SK-N-SH (cell line): ENCODE data around the gene CLASP1. TPM values are rescaled to one million over a fixed set of nuclear protein-coding genes. Genes with fewer than 3 reads are reported as not detected.

Experiments
- CTCF ChIA-PET: fragments of 300-600, 350-600 bp; formaldehyde crosslinking; extraction: SDS; loops from one replicate; lab custom pipeline; 2021; lab: Yijun Ruan, JAX
- POLR2A ChIA-PET: fragments of 350-600 bp; sonication (Branson Sonifier 250); formaldehyde crosslinking; extraction: SDS; loops from one replicate; lab custom pipeline; 2020; ENCODE audit warnings: antibody characterized with exemption, inconsistent platforms; lab: Yijun Ruan, JAX
- DNase-seq: peaks from one replicate; pipeline ENCODE4 v3.0.0; 2012
- H2AFZ ChIP-seq: fragments of 200-600 bp; sonication (generic); 2 replicates; pipeline ENCODE4 v1.8.1; 2016; ENCODE audit warnings: antibody characterized with exemption, mild to moderate bottlenecking, low read depth
- H3F3A ChIP-seq: fragments of 200-600 bp; sonication (generic); replicated peaks from 2 replicates; pipeline ENCODE3; 2016; ENCODE audit warnings: antibody characterized with exemption, mild to moderate bottlenecking; ENCODE audit not compliant: insufficient read depth
- H3K27ac ChIP-seq, 2 experiments: fragments of 200-500 bp in 1 of 2; fragments of 200-600 bp in 1 of 2; sonication (Bioruptor generic) in 1 of 2; sonication (generic), shearing (Covaris generic) in 1 of 2; 2 replicates each; pipeline versions ENCODE4 v1.5.1 to v1.6.1; 2014 to 2016; ENCODE audit warnings: low read depth in 2 of 2, inconsistent platforms in 1 of 2, low read length in 1 of 2, mild to moderate bottlenecking in 1 of 2, mixed read lengths in 1 of 2
- H3K27me3 ChIP-seq: fragments of 200-600 bp; sonication (generic), shearing (Covaris generic); 2 replicates; pipeline ENCODE4 v1.6.1; 2016; ENCODE audit warnings: mixed run types; ENCODE audit not compliant: insufficient read depth
- H3K36me3 ChIP-seq, 2 experiments: fragments of 200-500 bp in 1 of 2; fragments of 200-600 bp in 1 of 2; sonication (Bioruptor generic) in 1 of 2; sonication (generic) in 1 of 2; replicated peaks in 1 of 2; 2 replicates each; pipeline versions ENCODE3 to v1.5.1; 2014 to 2016; ENCODE audit warnings: low read length in 1 of 2, mild to moderate bottlenecking in 1 of 2; ENCODE audit not compliant: insufficient read depth in 2 of 2, control insufficient read depth in 1 of 2
- H3K4me1 ChIP-seq, 2 experiments: fragments of 200-500 bp in 1 of 2; fragments of 200-600 bp in 1 of 2; sonication (Bioruptor generic) in 1 of 2; sonication (generic), shearing (Covaris generic) in 1 of 2; 2 replicates each; pipeline versions ENCODE4 v1.5.1 to v1.6.1; 2014 to 2016; ENCODE audit warnings: low read depth in 1 of 2, low read length in 1 of 2, mixed run types in 1 of 2; ENCODE audit not compliant: insufficient read depth in 2 of 2, control insufficient read depth in 1 of 2
- H3K4me2 ChIP-seq: fragments of 200-600 bp; sonication (generic), shearing (Covaris generic); 2 replicates; pipeline ENCODE4 v1.6.1; 2017; ENCODE audit warnings: mixed run types
- H3K4me3 ChIP-seq, 2 experiments: fragments of 200-500 bp in 1 of 2; fragments of 200-600 bp in 1 of 2; sonication (Bioruptor generic) in 1 of 2; sonication (generic), shearing (Covaris generic) in 1 of 2; 2 replicates each; pipeline versions ENCODE4 v1.5.1 to v1.8.1; 2014 to 2016; ENCODE audit warnings: low read depth in 2 of 2, inconsistent platforms in 1 of 2, low read length in 1 of 2, mild to moderate bottlenecking in 1 of 2, mixed read lengths in 1 of 2, moderate library complexity in 1 of 2
- H3K79me2 ChIP-seq: fragments of 200-600 bp; sonication (generic); 2 replicates; pipeline ENCODE4 v1.8.1; 2017; ENCODE audit warnings: mild to moderate bottlenecking; ENCODE audit not compliant: insufficient read depth
- H3K9ac ChIP-seq: fragments of 200-600 bp; sonication (generic); 2 replicates; pipeline ENCODE4 v1.6.1; 2017; ENCODE audit warnings: mixed run types
- H3K9me2 ChIP-seq: fragments of 200-600 bp; sonication (generic); 2 replicates; pipeline ENCODE4 v1.6.1; 2017; ENCODE audit warnings: mixed run types
- H3K9me3 ChIP-seq: fragments of 200-600 bp; sonication (generic); 2 replicates; pipeline ENCODE4 v1.6.1; 2017; ENCODE audit warnings: mixed run types, mild to moderate bottlenecking, moderate library complexity
- H4K20me1 ChIP-seq: fragments of 200-600 bp; sonication (generic); 2 replicates; pipeline ENCODE4 v1.6.1; 2017; ENCODE audit warnings: mild to moderate bottlenecking, mixed run types; ENCODE audit not compliant: insufficient read depth
- CHD2 ChIP-seq: fragments of 150-350 bp; IDR thresholded peaks from 2 replicates; pipeline ENCODE4 v1.6.1; 2018; ENCODE audit warnings: low read length; ENCODE audit not compliant: partially characterized antibody
- FOSL2 ChIP-seq: IDR thresholded peaks from 2 replicates; pipeline ENCODE4 v1.4.0; 2012; ENCODE audit warnings: low read depth, mild to moderate bottlenecking, moderate library complexity, borderline replicate concordance
- GATA2 ChIP-seq: sonication (generic); formaldehyde crosslinking; IDR thresholded peaks from 2 replicates; pipeline ENCODE4 v1.5.0; 2020; ENCODE audit warnings: mild to moderate bottlenecking, missing genetic modification reagents
- MXI1 ChIP-seq: IDR thresholded peaks from 2 replicates; pipeline ENCODE4 v1.6.1; 2012; ENCODE audit warnings: mild to moderate bottlenecking, low read depth, low read length, improper control_type of control experiment
- NFIC ChIP-seq: IDR thresholded peaks from 2 replicates; pipeline ENCODE4 v1.4.0; 2012; ENCODE audit warnings: borderline replicate concordance
- NRF1 ChIP-seq: IDR thresholded peaks from 2 replicates; pipeline ENCODE4 v1.6.1; 2012; ENCODE audit warnings: low read depth, mild to moderate bottlenecking, low read length
- PBX3 ChIP-seq: IDR thresholded peaks from 2 replicates; pipeline ENCODE4; 2012
- POLR2AphosphoS5 ChIP-seq: IDR thresholded peaks from 2 replicates; pipeline ENCODE4 v1.6.1; 2012; ENCODE audit warnings: low read depth, low read length
- RFX5 ChIP-seq: IDR thresholded peaks from 2 replicates; pipeline ENCODE4 v1.6.1; 2012; ENCODE audit warnings: mild to moderate bottlenecking, improper control_type of control experiment, low read length
- RXRA ChIP-seq: IDR thresholded peaks from 2 replicates; pipeline ENCODE4 v1.4.0; 2012; ENCODE audit warnings: low read depth, mild to moderate bottlenecking, borderline replicate concordance
- SMC3 ChIP-seq: IDR thresholded peaks from 2 replicates; pipeline ENCODE4 v1.6.1; 2012; ENCODE audit warnings: low read depth, low read length, improper control_type of control experiment
- TCF12 ChIP-seq: IDR thresholded peaks from 2 replicates; pipeline ENCODE4 v1.4.0; 2012
- TEAD4 ChIP-seq: IDR thresholded peaks from 2 replicates; pipeline ENCODE4 v1.4.0; 2012; ENCODE audit warnings: mild to moderate bottlenecking, borderline replicate concordance; ENCODE audit not compliant: insufficient read depth
- ZBTB33 ChIP-seq: IDR thresholded peaks from 2 replicates; pipeline ENCODE4 v1.4.0; 2012; ENCODE audit warnings: low read depth, borderline replicate concordance
- WGBS: methylation state at CpG from one replicate; pipeline ENCODE4 v1.1.6; 2017; ENCODE audit warnings: low lambda C conversion rate; 5-methylcytosine and 5-hydroxymethylcytosine counted together
- polyA plus RNA-seq, 3 experiments: library from polyadenylated mRNA; depleted of rRNA; stranded (reverse); fragments of >200 nt; gene quantifications; 2 replicates each; pipeline ENCODE4 v1.2.3, GENCODE V29; 2012
- TF ChIP-seq, protein P1 (sequence below): fragments of 150-350 bp; IDR thresholded peaks from 2 replicates; pipeline ENCODE4 v1.6.1; 2017; ENCODE audit warnings: antibody characterized with exemption, low read length, low read depth, borderline replicate concordance

CLASP1 gene
- polyA plus RNA-seq, 1 of the 3 experiments (the other 2 are of a cell fraction): 4.9 TPM

- H3K36me3 ChIP-seq: peaks cover 2 to 13% of the 10 kb centered on the region in 2 experiments
- no peak overlapping the region for H3K4me2 ChIP-seq
- peaks cover 0 to 18% of the 10 kb centered on the region in 2 experiments; a peak in 2 of 4 replicates for H3K4me1 ChIP-seq
- peaks cover 2% of the 10 kb centered on the region; the same call in 1 of the 2 replicates for H4K20me1 ChIP-seq
- no peak for DNase-seq
- no peak overlapping the region for H3K4me3 ChIP-seq
- TF ChIP-seq TCF12 (no peak), RFX5 (no peak), ZBTB33 (no peak), PBX3 (no peak), NRF1 (no peak), GATA2 (CRISPR knock-in tag) (no peak), POLR2AphosphoS5 (no peak), SMC3 (no peak), NFIC (no peak), FOSL2 (no peak), RXRA (no peak), TEAD4 (no peak), CHD2 (no peak), MXI1 (no peak)
- TF ChIP-seq, protein P1, sequence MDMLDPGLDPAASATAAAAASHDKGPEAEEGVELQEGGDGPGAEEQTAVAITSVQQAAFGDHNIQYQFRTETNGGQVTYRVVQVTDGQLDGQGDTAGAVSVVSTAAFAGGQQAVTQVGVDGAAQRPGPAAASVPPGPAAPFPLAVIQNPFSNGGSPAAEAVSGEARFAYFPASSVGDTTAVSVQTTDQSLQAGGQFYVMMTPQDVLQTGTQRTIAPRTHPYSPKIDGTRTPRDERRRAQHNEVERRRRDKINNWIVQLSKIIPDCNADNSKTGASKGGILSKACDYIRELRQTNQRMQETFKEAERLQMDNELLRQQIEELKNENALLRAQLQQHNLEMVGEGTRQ: no peak
- TF ChIP-seq, all 33 proteins: peak for 0
- no peak overlapping the region for H2AFZ ChIP-seq
- peaks cover 79% of the 10 kb centered on the region for H3K79me2 ChIP-seq
- H3K27ac ChIP-seq: no peak overlapping the region
- POLR2A ChIA-PET: no interaction called here
- no peaks in the 10 kb centered on the region for H3F3A ChIP-seq
- no peaks in the 10 kb centered on the region for H3K27me3 ChIP-seq
- CTCF ChIA-PET: interaction anchor here (1.0 to 1.6 kb wide), 2 partner anchors 52 to 73 kb away, joined by 3 to 4 read pairs; partner anchors contain the start of gene RNU4ATAC
- WGBS: 98% methylated on average over 1 of the region's 1 CpG
- no peaks in the 10 kb centered on the region for H3K9me2 ChIP-seq
- H3K9ac ChIP-seq: no peak overlapping the region
- H3K9me3 ChIP-seq: no peaks in the 10 kb centered on the region
Measured at GRCh38 chr2:121603185-121603584, 46.1 kb downstream of the CLASP1 start.
